GM12892 (cell line): Measurements from ENCODE around the gene PRIMA1.

Experiments used
- POLR2A ChIP-seq: IDR thresholded peaks from 2 replicates; pipeline ENCODE4 v1.6.1; 2011; ENCODE audit warnings: low read depth, low read length, control low read depth
- POLR2AphosphoS5 ChIP-seq: IDR thresholded peaks from 2 replicates; pipeline ENCODE4 v1.6.1; 2011; ENCODE audit warnings: low read depth, low read length, control low read depth

DNA sequence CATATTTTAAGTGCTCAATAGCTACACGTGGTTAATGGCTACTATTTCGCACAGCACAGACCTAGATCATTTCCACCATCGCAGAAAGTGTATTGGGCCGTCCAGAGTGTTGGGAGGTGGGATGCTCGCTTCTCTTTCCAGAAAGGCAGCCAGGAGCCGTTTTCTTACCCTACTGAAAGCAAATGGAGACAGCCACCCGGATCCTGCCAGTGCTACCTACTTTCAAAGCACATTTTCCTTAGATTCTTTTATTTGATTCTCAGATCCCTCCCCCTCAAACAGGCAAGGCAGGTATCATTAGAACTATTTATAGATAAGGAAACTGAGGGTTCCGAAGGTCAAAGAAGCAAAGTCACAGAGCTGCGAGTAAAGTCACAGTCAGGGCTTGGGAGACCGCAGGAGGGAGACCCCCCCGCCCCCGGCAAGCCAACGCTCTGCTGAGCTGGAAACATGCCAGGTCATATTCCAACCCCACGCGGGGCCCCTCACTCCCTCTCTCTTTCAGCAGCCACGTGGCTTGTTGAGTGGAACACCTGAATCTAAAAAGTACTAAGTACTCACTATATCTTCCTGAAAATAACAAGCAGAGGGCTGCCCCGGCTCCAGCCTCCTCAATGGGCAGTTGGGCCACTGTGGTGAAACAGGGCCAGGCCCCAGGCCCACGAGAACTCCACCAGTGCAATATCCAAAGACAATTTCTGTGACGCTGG is 36.2 kb downstream of the PRIMA1 start:
- no peak for TF ChIP-seq POLR2A
- no peak for TF ChIP-seq POLR2AphosphoS5
